HEK293T (cell line): ENCODE data around the gene CLHC1.

Experiments used
- ARNT ChIP-seq: fragments of 450-650 bp; IDR thresholded peaks from 2 replicates; pipeline ENCODE4 v1.6.1; 2017; ENCODE audit warnings: mild to moderate bottlenecking
- BHLHE40 ChIP-seq: fragments of 450-650 bp; IDR thresholded peaks from 2 replicates; pipeline ENCODE4 v1.6.1; 2016; ENCODE audit warnings: mild to moderate bottlenecking, moderate library complexity, borderline replicate concordance
- L3MBTL2 ChIP-seq: fragments of 450-650 bp; conservative IDR thresholded peaks from 2 replicates; pipeline ENCODE4 v1.6.1; 2016; ENCODE audit warnings: mild to moderate bottlenecking
- LEF1 ChIP-seq: fragments of 450-650 bp; IDR thresholded peaks from 2 replicates; pipeline ENCODE4 v1.6.1; 2017; ENCODE audit warnings: mild to moderate bottlenecking, borderline replicate concordance
- SP1 ChIP-seq: fragments of 450-650 bp; IDR thresholded peaks from 2 replicates; pipeline ENCODE4 v1.6.1; 2017
- SUZ12 ChIP-seq: fragments of 450-650 bp; IDR thresholded peaks from 2 replicates; pipeline ENCODE4 v1.6.1; 2016; ENCODE audit warnings: mild to moderate bottlenecking
- TARDBP ChIP-seq: fragments of 450-650 bp; IDR thresholded peaks from 2 replicates; pipeline ENCODE4 v1.6.1; 2016
- ZNF384 ChIP-seq: fragments of 450-650 bp; IDR thresholded peaks from 2 replicates; pipeline ENCODE4 v1.6.1; 2016
- TF ChIP-seq, protein P1 (sequence below): fragments of 450-650 bp; IDR thresholded peaks from 2 replicates; pipeline ENCODE4 v1.6.1; 2016

DNA sequence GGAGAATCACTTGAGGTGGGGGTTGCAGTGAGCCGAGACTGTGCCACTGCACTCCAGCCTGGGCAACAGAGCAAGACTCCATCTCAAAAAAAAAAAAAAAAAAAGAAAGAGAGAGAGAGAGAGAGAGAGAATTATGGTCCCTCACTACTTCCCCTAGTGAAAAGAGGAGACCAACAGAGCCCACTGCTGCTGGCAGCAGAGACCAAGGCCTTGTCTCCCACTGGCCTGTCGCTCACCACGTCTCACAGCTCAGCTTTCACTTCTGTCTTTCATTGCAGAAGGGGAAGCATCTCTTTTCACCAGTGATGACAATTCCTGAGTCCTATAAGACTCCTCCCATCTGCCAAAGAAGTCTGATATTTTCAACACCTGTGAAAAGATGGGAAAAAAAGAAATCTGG lies 81.3 kb downstream of the CLHC1 start:
- TF ChIP-seq SUZ12 (no peak), SP1 (no peak), L3MBTL2 (no peak), BHLHE40 (no peak), ARNT (no peak), ZNF384 (no peak), LEF1 (no peak), TARDBP (no peak)
- TF ChIP-seq, protein P1, sequence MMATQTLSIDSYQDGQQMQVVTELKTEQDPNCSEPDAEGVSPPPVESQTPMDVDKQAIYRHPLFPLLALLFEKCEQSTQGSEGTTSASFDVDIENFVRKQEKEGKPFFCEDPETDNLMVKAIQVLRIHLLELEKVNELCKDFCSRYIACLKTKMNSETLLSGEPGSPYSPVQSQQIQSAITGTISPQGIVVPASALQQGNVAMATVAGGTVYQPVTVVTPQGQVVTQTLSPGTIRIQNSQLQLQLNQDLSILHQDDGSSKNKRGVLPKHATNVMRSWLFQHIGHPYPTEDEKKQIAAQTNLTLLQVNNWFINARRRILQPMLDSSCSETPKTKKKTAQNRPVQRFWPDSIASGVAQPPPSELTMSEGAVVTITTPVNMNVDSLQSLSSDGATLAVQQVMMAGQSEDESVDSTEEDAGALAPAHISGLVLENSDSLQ = no peak
